Heart left ventricle (tissue), 13 donors: Measurements from ENCODE around the gene C2orf92.

Experiments used
- CTCF ChIP-seq, 12 donors: fragments of 200-600 bp; sonication (generic) in 4 of 12; IDR thresholded peaks; one replicate each; pipeline versions ENCODE4 v1.5.0 to v1.8.0; 2018 to 2022; ENCODE audit warnings: antibody characterized with exemption in 12 of 12, mild to moderate bottlenecking in 5 of 12
- POLR2A ChIP-seq, 2 donors: fragments of 450-650 bp; IDR thresholded peaks; one replicate each; pipeline ENCODE4 v1.6.1; 2017; ENCODE audit warnings: antibody characterized with exemption in 2 of 2, mild to moderate bottlenecking in 2 of 2, moderate library complexity in 2 of 2
- donor health status: ischemic (EF 13 %, LVEDD 7.1; RV severe dilation, severe dysfunction).
- donor health status: DM: no; HTN: yes; CAD: no.
- donor health status: DM: no; HTN: no; CAD: no.
- donor health status: ischemic (EF 25% LVEDD 6.9; RV normal size, moderate dysfunction).
- donor health status: ischemic (EF 25% LVEDD 5.7; RV mildly dilated, moderate dysfunction).
- donor health status: ischemic (EF 35%, LVEDD 5.7; RV mildly dilated, moderate dysfunction).
- donor health status: nonischemic (EF 11% LVEDD 7.7; RV severe dilation, severe dysfunction).
- donor health status: DM: yes; HTN: yes; CAD: no.
- donor health status: PGD.
- donor health status: ischemic (EF 29% LVEDD 5.4; RV normal size, mild dysfunction).
- donor health status: nonischemic (EF 23%, LVEDD 6.1; RV moderate dilation, normal function).

- TF ChIP-seq CTCF (IDR thresholded peaks at IDR 0.05): no peak
- no peak for TF ChIP-seq POLR2A (IDR thresholded peaks at IDR 0.05)
Observed at GRCh38 chr2:97741686-97742085, 72.2 kb downstream of the C2orf92 start.
